ENCODE data around the gene HLA-DRB5. TPM values are rescaled to one million over a fixed set of nuclear protein-coding genes. Genes with fewer than 3 reads are reported as not detected.

The HLA-DRB5 gene
- total and polyA plus RNA-seq, 2 of the 8 experiments (the other 6 are each of a cell fraction or from before 2014, with no cell fraction given) = 0.83 to 1.4 TPM

DNA sequence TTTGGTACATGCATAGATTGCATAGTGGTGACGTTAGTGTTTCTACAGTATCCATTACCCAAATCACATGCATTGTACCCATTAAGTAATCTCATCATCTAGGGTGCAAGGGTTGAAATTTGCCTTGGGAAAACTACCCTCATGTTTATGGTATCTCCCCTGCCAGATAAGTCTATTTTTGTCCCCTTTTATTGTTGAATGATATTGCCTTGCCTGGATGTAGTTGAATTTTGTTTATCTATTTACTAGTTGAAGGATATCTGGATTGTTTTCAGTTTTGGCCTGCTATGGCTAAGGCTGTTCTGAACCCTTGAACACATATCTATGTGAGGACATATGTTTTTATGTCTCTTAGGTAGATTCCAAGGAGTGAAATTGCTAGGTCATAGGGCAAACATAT lies 46.2 kb upstream of the HLA-DRB5 start:
- no peak overlapping the region for H3K56ac ChIP-seq (replicated peaks; ENCODE audit: insufficient read length, low read depth, low read length)
- no peak overlapping the region for H4K91ac ChIP-seq (replicated peaks; ENCODE audit: insufficient read length, low read length)
- no peak overlapping the region for H2BK12ac ChIP-seq (ENCODE audit: low read depth, low read length)
- FAIRE-seq (no peak), DNase-seq (ENCODE audit: low read depth in 1 of 2, low spot score in 2 of 2) (no peak)
- H3K9me3 ChIP-seq (ENCODE audit: insufficient read depth in 2 of 2, low read depth in 1 of 2, low read length in 1 of 2) = no peaks in the 10 kb centered on the region
- H3K14ac ChIP-seq (ENCODE audit: insufficient read length) = no peak overlapping the region
- H2BK20ac ChIP-seq (ENCODE audit: low read length) = no peak overlapping the region
- H3K4me2 ChIP-seq (ENCODE audit: insufficient read depth in 1 of 2, low read depth in 2 of 2, low read length in 2 of 2) = no peak overlapping the region
- H3K4ac ChIP-seq (replicated peaks; ENCODE audit: insufficient read length, low read depth, low read length) = no peak overlapping the region
- no peaks in the 10 kb centered on the region for H3K27me3 ChIP-seq (replicated peaks in 1 of 4; ENCODE audit: control insufficient read depth in 3 of 4, extremely low read depth in 1 of 4, insufficient read depth in 3 of 4, low read length in 3 of 4)
- ChIA-PET POLR2A (ENCODE audit: partially characterized antibody) (no interaction called here), CTCF (ENCODE audit: partially characterized antibody) (no interaction called here)
- H4K5ac ChIP-seq (ENCODE audit: insufficient read length, low read depth, low read length) = no peak overlapping the region
- H3K4me1 ChIP-seq (replicated peaks in 1 of 4; ENCODE audit: control insufficient read depth in 3 of 4, insufficient read depth in 4 of 4, low read length in 3 of 4) = no peaks in the 10 kb centered on the region
- no peak overlapping the region for H2BK15ac ChIP-seq (ENCODE audit: low read length)
- H2BK5ac ChIP-seq (ENCODE audit: low read depth, low read length) = no peak overlapping the region
- no peak overlapping the region for H2AK5ac ChIP-seq (ENCODE audit: low read depth, low read length)
- 96% methylated on average over 1 of the region's 1 CpG; no CpG with 5 or more reads in 1 of the 2 experiments for WGBS, 2 experiments (ENCODE audit: extremely low coverage in 1 of 2, insufficient coverage in 1 of 2, insufficient read length in 1 of 2, insufficient replicate concordance in 2 of 2, low coverage in 1 of 2, low lambda C conversion rate in 2 of 2, missing lambda C conversion rate in 1 of 2)
- H3K23ac ChIP-seq (ENCODE audit: insufficient read length) = no peak overlapping the region
- no peaks in the 10 kb centered on the region for H4K20me1 ChIP-seq (replicated peaks in 1 of 2; ENCODE audit: control insufficient read depth in 1 of 2, insufficient read depth in 2 of 2, low read length in 2 of 2)
- no peaks in the 10 kb centered on the region for H3K36me3 ChIP-seq (ENCODE audit: control insufficient read depth in 2 of 4, insufficient read depth in 4 of 4, low read length in 3 of 4)
- no peak overlapping the region for H3K9ac ChIP-seq (replicated peaks in 1 of 4; ENCODE audit: extremely low read depth in 1 of 4, low read depth in 3 of 4, low read length in 3 of 4)
- no peak overlapping the region for H2AFZ ChIP-seq (ENCODE audit: low read length)
- no peaks in the 10 kb centered on the region for H3K79me2 ChIP-seq (ENCODE audit: control insufficient read depth in 1 of 2, insufficient read depth in 2 of 2, low read length in 2 of 2)
- no peaks in the 10 kb centered on the region for H3K23me2 ChIP-seq (ENCODE audit: low read depth, low read length)
- no peak overlapping the region for H3K4me3 ChIP-seq (ENCODE audit: extremely low read depth in 1 of 4, insufficient read depth in 2 of 4, low read depth in 3 of 4, low read length in 4 of 4)
- no peak overlapping the region for H3K18ac ChIP-seq (ENCODE audit: extremely low read depth, low read length)
- no peaks in the 10 kb centered on the region for H3K79me1 ChIP-seq (ENCODE audit: low read depth, low read length)
- no peak overlapping the region for H3K27ac ChIP-seq (ENCODE audit: low read depth, low read length)
- H2BK120ac ChIP-seq (replicated peaks; ENCODE audit: low read depth, low read length) = no peak overlapping the region
- H4K8ac ChIP-seq (ENCODE audit: extremely low read depth, insufficient read depth, low read length) = no peak overlapping the region
- TF ChIP-seq HDAC2 (IDR thresholded peaks at IDR 0.05; ENCODE audit: borderline replicate concordance in 1 of 2, low read depth in 2 of 2, low read length in 2 of 2) (no peak), RAD21 (IDR thresholded peaks at IDR 0.05 in 1 of 2, conservative IDR thresholded peaks at IDR 0.05 in 1 of 2; ENCODE audit: low read depth in 2 of 2, low read length in 2 of 2) (no peak), ZNF274 (IDR thresholded peaks at IDR 0.05; ENCODE audit: borderline replicate concordance, extremely low read depth, low read length) (no peak), SUZ12 (IDR thresholded peaks at IDR 0.05; ENCODE audit: low read length) (no peak), CBX5 (IDR thresholded peaks at IDR 0.05; ENCODE audit: low read depth, low read length) (no peak), MAFK (IDR thresholded peaks at IDR 0.05; ENCODE audit: low read depth, low read length) (no peak), KDM5A (IDR thresholded peaks at IDR 0.05; ENCODE audit: low read length) (no peak), POU5F1 (IDR thresholded peaks at IDR 0.05; ENCODE audit: low read depth, low read length) (no peak), CEBPB (IDR thresholded peaks at IDR 0.05; ENCODE audit: low read depth, low read length) (no peak), TAF1 (IDR thresholded peaks at IDR 0.05; ENCODE audit: low read depth, low read length) (no peak), ATF2 (IDR thresholded peaks at IDR 0.05; ENCODE audit: low read length) (no peak), TAF7 (optimal IDR thresholded peaks at IDR 0.05; ENCODE audit: borderline replicate concordance, low read depth, low read length) (no peak)
